OCI-LY7 (cell line): ENCODE data around the gene SMAD5. TPM values are rescaled to one million over a fixed set of nuclear protein-coding genes. Genes with fewer than 3 reads are reported as not detected.

ENCODE experiments used
- BruUV-seq: library from RNA; stranded (reverse); fragments of 400-500 nt; replicated peaks from 2 replicates; lab custom pipeline; 2021; lab: Mats Ljungman, UMichigan
- CTCF ChIA-PET: fragments of 300-600 bp; sonication (Branson Sonifier 250); formaldehyde crosslinking; loops from one replicate; lab custom pipeline; 2022; ENCODE audit warnings: antibody characterized with exemption; ENCODE audit not compliant: unreplicated experiment; lab: Charles Lee
- POLR2A ChIA-PET: fragments of 300-600 bp; sonication (Branson Sonifier 250); formaldehyde crosslinking; loops from one replicate; lab custom pipeline; 2022; ENCODE audit warnings: antibody characterized with exemption; lab: Charles Lee
- DNase-seq: peaks from one replicate; pipeline ENCODE4 v3.0.0-alpha.2; 2015; ENCODE audit warnings: low spot score
- H2AFZ ChIP-seq: fragments of 200-600 bp; sonication (generic), shearing (Covaris generic); 2 replicates; pipeline ENCODE4 v1.6.1; 2014; ENCODE audit warnings: mild to moderate bottlenecking, antibody characterized with exemption, low read length, moderate library complexity
- H3K27ac ChIP-seq: fragments of 200-600 bp; sonication (generic); 2 replicates; pipeline ENCODE4 v1.5.1; 2014; ENCODE audit warnings: mixed run types, low read depth, mild to moderate bottlenecking, moderate library complexity, low read length, inconsistent platforms; ENCODE audit not compliant: poor library complexity, severe bottlenecking
- H3K36me3 ChIP-seq: fragments of 200-600 bp; sonication (generic); 2 replicates; pipeline ENCODE4 v1.6.1; 2014; ENCODE audit warnings: mild to moderate bottlenecking, antibody characterized with exemption, low read length, moderate library complexity, mixed read lengths; ENCODE audit not compliant: insufficient read depth
- H3K4me1 ChIP-seq: fragments of 200-600 bp; sonication (generic); 2 replicates; pipeline ENCODE4 v1.5.1; 2014; ENCODE audit warnings: mild to moderate bottlenecking, low read length; ENCODE audit not compliant: insufficient read depth, poor library complexity, severe bottlenecking
- H3K4me2 ChIP-seq: fragments of 200-600 bp; sonication (generic); 2 replicates; pipeline ENCODE4 v1.6.1; 2014; ENCODE audit warnings: mild to moderate bottlenecking, low read length
- H3K4me3 ChIP-seq: fragments of 200-600 bp; sonication (generic); 2 replicates; pipeline ENCODE4 v1.5.1; 2014; ENCODE audit warnings: mild to moderate bottlenecking, low read depth, low read length; ENCODE audit not compliant: poor library complexity, severe bottlenecking
- H3K79me2 ChIP-seq: fragments of 200-600 bp; sonication (generic); 2 replicates; pipeline ENCODE4 v1.6.1; 2016; ENCODE audit warnings: low read depth, mild to moderate bottlenecking, low read length, moderate library complexity, mixed read lengths; ENCODE audit not compliant: insufficient read depth
- H3K9me2 ChIP-seq: fragments of 200-600 bp; sonication (generic); 2 replicates; pipeline ENCODE4 v1.6.1; 2016; ENCODE audit warnings: mild to moderate bottlenecking, low read length, mixed read lengths; ENCODE audit not compliant: insufficient read depth
- H3K9me3 ChIP-seq: fragments of 200-600 bp; sonication (generic); 2 replicates; pipeline ENCODE4 v1.6.1; 2014; ENCODE audit warnings: mild to moderate bottlenecking, mixed run types, low read length, mixed read lengths
- H4K20me1 ChIP-seq: fragments of 200-600 bp; sonication (generic); 2 replicates; pipeline ENCODE4 v1.6.1; 2014; ENCODE audit warnings: mild to moderate bottlenecking, antibody characterized with exemption, low read length, moderate library complexity, mixed read lengths; ENCODE audit not compliant: insufficient read depth
- EZH2phosphoT487 ChIP-seq: fragments of 200-600 bp; sonication (generic); IDR thresholded peaks from 2 replicates; pipeline ENCODE4 v1.6.1; 2018; ENCODE audit warnings: low read depth, borderline replicate concordance, mild to moderate bottlenecking, mixed run types, antibody characterized with exemption, low read length, moderate library complexity, mixed read lengths
- intact Hi-C: fragments of 100-400 bp; cut with micrococcal nuclease; formaldehyde crosslinking; loops from one replicate; pipeline ENCODE4 v1.10.0; 2022; ENCODE audit not compliant: unreplicated experiment
- total RNA-seq, 2 experiments: library from RNA; depleted of rRNA in 1 of 2; stranded (reverse); fragments of >200 nt in 1 of 2; shearing (Covaris generic) in 1 of 2; gene quantifications; 2 replicates each; pipeline ENCODE4 v1.2.3, GENCODE V29; 2014 to 2022
- TF ChIP-seq, protein P1 (sequence below): fragments of 200-600 bp; sonication (generic); conservative IDR thresholded peaks from 2 replicates; pipeline ENCODE4 v1.5.1; 2014; ENCODE audit warnings: mild to moderate bottlenecking, antibody characterized with exemption, low read length, moderate library complexity, mixed read lengths

SMAD5 gene
- total RNA-seq, 2 experiments from 2014 or later, result 32.9 to 94.5 TPM

DNA sequence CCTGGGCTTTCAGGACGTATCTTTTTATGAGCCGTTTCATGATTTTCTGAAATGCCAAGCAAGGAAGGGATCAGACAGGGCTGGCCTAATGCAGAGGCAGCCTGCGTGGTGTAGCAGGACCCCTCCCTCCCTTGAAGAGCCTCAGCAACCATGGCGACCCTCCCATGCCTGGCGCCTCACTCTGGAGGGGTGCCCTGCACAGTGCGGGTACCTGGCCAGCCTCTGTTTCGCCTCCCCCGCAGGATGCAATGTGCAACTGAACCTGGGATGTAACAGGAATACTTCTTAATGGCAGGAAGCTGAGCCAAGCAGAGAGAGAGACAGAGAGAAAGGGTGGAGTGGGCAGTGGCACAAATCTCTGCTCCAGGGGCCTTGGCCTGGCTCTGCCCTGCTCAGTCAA, 83.6 kb downstream of the SMAD5 start:
- Histone ChIP-seq H3K36me3 (no peaks in the 10 kb centered on the region), H3K4me1 (no peaks in the 10 kb centered on the region), H3K4me2 (no peak overlapping the region), H3K9me3 (no peaks in the 10 kb centered on the region), H3K9me2 (no peaks in the 10 kb centered on the region), H3K79me2 (no peaks in the 10 kb centered on the region), H3K4me3 (no peak overlapping the region), H2AFZ (no peak overlapping the region), H3K27ac (no peak overlapping the region), H4K20me1 (no peaks in the 10 kb centered on the region)
- no TSS peak for BruUV-seq
- TF ChIP-seq EZH2phosphoT487, result no peak
- TF ChIP-seq, protein P1, sequence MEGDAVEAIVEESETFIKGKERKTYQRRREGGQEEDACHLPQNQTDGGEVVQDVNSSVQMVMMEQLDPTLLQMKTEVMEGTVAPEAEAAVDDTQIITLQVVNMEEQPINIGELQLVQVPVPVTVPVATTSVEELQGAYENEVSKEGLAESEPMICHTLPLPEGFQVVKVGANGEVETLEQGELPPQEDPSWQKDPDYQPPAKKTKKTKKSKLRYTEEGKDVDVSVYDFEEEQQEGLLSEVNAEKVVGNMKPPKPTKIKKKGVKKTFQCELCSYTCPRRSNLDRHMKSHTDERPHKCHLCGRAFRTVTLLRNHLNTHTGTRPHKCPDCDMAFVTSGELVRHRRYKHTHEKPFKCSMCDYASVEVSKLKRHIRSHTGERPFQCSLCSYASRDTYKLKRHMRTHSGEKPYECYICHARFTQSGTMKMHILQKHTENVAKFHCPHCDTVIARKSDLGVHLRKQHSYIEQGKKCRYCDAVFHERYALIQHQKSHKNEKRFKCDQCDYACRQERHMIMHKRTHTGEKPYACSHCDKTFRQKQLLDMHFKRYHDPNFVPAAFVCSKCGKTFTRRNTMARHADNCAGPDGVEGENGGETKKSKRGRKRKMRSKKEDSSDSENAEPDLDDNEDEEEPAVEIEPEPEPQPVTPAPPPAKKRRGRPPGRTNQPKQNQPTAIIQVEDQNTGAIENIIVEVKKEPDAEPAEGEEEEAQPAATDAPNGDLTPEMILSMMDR, result no peak
- ChIA-PET CTCF (no interaction called here), POLR2A (no interaction called here)
- DNase-seq, result no peak
- intact Hi-C loops, result no loop called here

DNA sequence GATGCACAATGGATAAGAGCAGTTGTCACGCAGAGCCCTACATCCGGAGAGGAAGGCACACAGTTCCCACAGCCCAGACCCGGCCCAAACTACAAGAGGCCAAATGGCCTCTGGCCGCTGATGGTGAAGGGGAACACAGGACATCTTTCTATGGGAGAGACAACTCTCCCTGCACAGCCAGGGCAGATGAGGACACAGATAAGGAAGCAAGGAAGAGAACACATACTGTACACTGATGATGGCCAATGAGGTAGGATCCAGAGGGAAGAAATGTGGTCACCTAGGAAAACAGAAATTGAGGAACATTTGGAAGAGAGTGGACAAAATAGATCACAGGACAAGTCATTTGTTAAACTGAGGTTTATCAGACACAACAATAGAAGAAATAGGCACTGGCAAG, 88.7 kb downstream of the SMAD5 start:
- POLR2A ChIA-PET, result no interaction called here
- intact Hi-C loops, result no loop called here
- no peak overlapping the region for H3K4me2 ChIP-seq
- no peaks in the 10 kb centered on the region for H3K36me3 ChIP-seq
- no peak overlapping the region for H3K27ac ChIP-seq
- DNase-seq, result no peak
- H4K20me1 ChIP-seq, result no peaks in the 10 kb centered on the region
- no peak overlapping the region for H3K4me3 ChIP-seq
- TF ChIP-seq EZH2phosphoT487, result no peak
- TF ChIP-seq, protein P1, result no peak
- no peaks in the 10 kb centered on the region for H3K79me2 ChIP-seq
- no peaks in the 10 kb centered on the region for H3K4me1 ChIP-seq
- no TSS peak for BruUV-seq
- no peaks in the 10 kb centered on the region for H3K9me2 ChIP-seq
- no peak overlapping the region for H2AFZ ChIP-seq
- CTCF ChIA-PET, result no interaction called here
- H3K9me3 ChIP-seq, result no peaks in the 10 kb centered on the region

DNA sequence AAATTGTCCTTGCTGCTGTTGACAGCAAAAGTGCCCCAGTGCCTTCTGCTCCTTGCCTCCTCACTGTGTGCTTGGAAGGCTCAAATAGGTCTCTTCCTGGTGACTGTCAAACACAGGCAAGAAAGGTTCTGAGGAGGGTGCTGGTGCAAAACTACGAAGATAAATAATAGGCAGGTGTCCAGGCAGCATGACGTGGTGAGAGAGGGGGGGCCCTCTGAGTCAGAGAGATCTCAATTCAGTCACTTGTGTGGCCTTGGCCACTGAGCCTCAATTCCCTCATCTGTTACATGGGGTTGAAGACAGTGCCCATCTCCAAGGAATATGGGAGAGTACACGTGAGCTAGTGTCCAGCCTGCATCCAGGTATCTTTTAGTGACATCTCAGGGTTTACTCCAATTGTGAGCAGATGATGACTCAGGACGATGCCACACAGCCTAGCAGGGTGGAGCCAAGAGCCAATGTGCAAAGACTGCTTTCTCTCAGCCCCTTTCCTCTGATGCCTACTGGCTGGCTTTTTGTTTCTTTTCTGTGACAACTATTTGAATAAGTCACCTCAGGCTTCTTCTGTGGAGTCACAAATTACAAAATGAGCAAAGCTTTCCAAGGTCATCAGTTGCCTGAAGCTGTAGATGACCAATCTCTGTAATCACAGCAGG, 90.1 kb downstream of the SMAD5 start:
- no TSS peak for BruUV-seq
- Histone ChIP-seq H3K9me2 (no peaks in the 10 kb centered on the region), H3K4me1 (no peaks in the 10 kb centered on the region), H4K20me1 (no peaks in the 10 kb centered on the region), H3K27ac (no peak overlapping the region), H3K79me2 (no peaks in the 10 kb centered on the region), H3K4me3 (no peak overlapping the region), H3K9me3 (no peaks in the 10 kb centered on the region), H2AFZ (no peak overlapping the region), H3K36me3 (no peaks in the 10 kb centered on the region), H3K4me2 (no peak overlapping the region)
- intact Hi-C loops, result no loop called here
- DNase-seq, result no peak
- TF ChIP-seq, protein P1, result no peak
- no peak for TF ChIP-seq EZH2phosphoT487
- ChIA-PET CTCF (no interaction called here), POLR2A (no interaction called here)
